M059J (cell line): ENCODE measurements around the gene RBFOX2. TPM values are rescaled to one million over a fixed set of nuclear protein-coding genes. Genes with fewer than 3 reads are reported as not detected.
A peak's percentile ranks its signal among the peaks of the same experiment; 100 is the strongest.

Experiments
- DNase-seq: peaks from one replicate; pipeline ENCODE4 v3.0.0-alpha.2; 2012; ENCODE audit warnings: low read depth
- total RNA-seq: library from RNA; depleted of rRNA; stranded (reverse); fragments of >200 nt; shearing (Covaris generic); gene quantifications from 2 replicates; pipeline ENCODE4 v1.2.3, GENCODE V29; 2014

RBFOX2 gene
- total RNA-seq, 1 experiment from 2014 or later, result 78.5 TPM

GRCh38 chr22:35900483-35901168, 128.0 kb downstream of the RBFOX2 start:
- DNase-seq, result peak; percentile 72

- DNase-seq, result no peak
Observed at GRCh38 chr22:35899736-35900135, 128.9 kb downstream of the RBFOX2 start.

GRCh38 chr22:35896111-35896705, 132.4 kb downstream of the RBFOX2 start:
- no peak for DNase-seq

GRCh38 chr22:35894937-35895708, 133.5 kb downstream of the RBFOX2 start:
- peak; percentile 76 for DNase-seq

GRCh38 chr22:35894464-35894878, 134.2 kb downstream of the RBFOX2 start:
- no peak for DNase-seq

- DNase-seq, result no peak
Observed at GRCh38 chr22:35893698-35894097, 134.9 kb downstream of the RBFOX2 start.

GRCh38 chr22:35892192-35892591, 136.4 kb downstream of the RBFOX2 start:
- peak; percentile 68 for DNase-seq

- DNase-seq, result no peak
Observed at GRCh38 chr22:35891442-35891841, 137.2 kb downstream of the RBFOX2 start.

GRCh38 chr22:35889071-35889470, 139.6 kb downstream of the RBFOX2 start:
- DNase-seq, result no peak

GRCh38 chr22:35888181-35888870, 140.3 kb downstream of the RBFOX2 start:
- no peak for DNase-seq

GRCh38 chr22:35887296-35887875, 141.2 kb downstream of the RBFOX2 start:
- peak; percentile 43 for DNase-seq

- DNase-seq, result no peak
Observed at GRCh38 chr22:35886309-35886708, 142.3 kb downstream of the RBFOX2 start.

GRCh38 chr22:35884529-35884928, 144.1 kb downstream of the RBFOX2 start:
- no peak for DNase-seq

GRCh38 chr22:35883031-35883620, 145.5 kb downstream of the RBFOX2 start:
- peak; percentile 69 for DNase-seq

- DNase-seq, result peak; percentile 42
Observed at GRCh38 chr22:35882211-35883030, 146.2 kb downstream of the RBFOX2 start.

- DNase-seq, result no peak
Observed at GRCh38 chr22:35879351-35879750, 149.3 kb downstream of the RBFOX2 start.

- no peak for DNase-seq
Observed at GRCh38 chr22:35873426-35873825, 155.2 kb downstream of the RBFOX2 start.

GRCh38 chr22:35872451-35872850, 156.2 kb downstream of the RBFOX2 start:
- no peak for DNase-seq

- DNase-seq, result no peak
Observed at GRCh38 chr22:35870517-35871293, 157.9 kb downstream of the RBFOX2 start.

- DNase-seq, result peak; percentile 9
Observed at GRCh38 chr22:35868938-35869337, 159.7 kb downstream of the RBFOX2 start.
